AG09319 (cell line): ENCODE data around the gene ICAM3.
A peak's percentile ranks its signal among the peaks of the same experiment; 100 is the strongest.

ENCODE experiments used
- DNase-seq: peaks from one replicate; pipeline ENCODE4 v3.0.0-alpha.2; 2010; ENCODE audit warnings: low read depth; ENCODE audit errors: extremely low read depth
- TF ChIP-seq, protein P1 (sequence below): IDR thresholded peaks from 2 replicates; pipeline ENCODE4 v1.5.1; 2011; ENCODE audit warnings: low read depth, mild to moderate bottlenecking, inconsistent platforms, low read length, moderate library complexity

The ICAM3 gene

DNA sequence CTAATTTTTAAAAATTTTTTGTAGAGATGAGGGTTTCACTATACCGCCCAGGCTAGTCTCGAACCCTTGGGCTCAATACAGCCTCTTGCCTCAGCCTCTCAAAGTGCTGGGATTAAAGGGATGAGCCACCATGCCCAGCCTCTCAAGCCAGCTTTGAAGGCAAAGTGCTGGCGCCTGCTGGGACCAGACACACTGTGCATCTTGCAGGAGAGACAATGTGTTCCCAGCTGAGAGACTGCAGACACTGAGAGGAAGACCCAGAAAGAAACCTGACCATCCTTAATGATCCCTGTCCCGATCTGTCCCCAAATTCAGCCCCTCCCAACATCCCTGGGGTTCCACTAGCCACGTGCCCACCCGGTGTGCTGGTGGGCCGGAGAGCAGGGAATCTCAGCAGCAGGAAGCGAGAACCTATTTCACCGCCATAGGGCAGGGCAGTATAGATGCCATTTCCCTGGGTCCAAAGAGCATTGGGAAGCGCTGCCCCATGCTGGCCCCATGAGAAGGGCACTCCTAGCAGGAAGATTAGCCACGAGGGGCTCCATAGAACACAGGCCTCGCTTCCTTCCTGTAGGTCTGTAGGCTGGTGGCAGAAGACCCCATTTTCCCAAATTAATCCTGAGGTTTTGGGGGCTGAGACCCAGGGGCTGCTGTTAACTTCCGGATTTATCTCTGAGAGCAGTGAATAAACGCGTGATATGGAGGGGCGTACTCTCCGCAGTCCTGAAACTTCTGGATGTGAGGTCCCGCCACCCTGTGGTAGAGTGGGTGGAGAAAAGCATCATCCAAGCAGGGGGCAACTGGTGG is 7.1 kb downstream of the ICAM3 start:
- TF ChIP-seq, protein P1, sequence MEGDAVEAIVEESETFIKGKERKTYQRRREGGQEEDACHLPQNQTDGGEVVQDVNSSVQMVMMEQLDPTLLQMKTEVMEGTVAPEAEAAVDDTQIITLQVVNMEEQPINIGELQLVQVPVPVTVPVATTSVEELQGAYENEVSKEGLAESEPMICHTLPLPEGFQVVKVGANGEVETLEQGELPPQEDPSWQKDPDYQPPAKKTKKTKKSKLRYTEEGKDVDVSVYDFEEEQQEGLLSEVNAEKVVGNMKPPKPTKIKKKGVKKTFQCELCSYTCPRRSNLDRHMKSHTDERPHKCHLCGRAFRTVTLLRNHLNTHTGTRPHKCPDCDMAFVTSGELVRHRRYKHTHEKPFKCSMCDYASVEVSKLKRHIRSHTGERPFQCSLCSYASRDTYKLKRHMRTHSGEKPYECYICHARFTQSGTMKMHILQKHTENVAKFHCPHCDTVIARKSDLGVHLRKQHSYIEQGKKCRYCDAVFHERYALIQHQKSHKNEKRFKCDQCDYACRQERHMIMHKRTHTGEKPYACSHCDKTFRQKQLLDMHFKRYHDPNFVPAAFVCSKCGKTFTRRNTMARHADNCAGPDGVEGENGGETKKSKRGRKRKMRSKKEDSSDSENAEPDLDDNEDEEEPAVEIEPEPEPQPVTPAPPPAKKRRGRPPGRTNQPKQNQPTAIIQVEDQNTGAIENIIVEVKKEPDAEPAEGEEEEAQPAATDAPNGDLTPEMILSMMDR, result peak; percentile 12

DNA sequence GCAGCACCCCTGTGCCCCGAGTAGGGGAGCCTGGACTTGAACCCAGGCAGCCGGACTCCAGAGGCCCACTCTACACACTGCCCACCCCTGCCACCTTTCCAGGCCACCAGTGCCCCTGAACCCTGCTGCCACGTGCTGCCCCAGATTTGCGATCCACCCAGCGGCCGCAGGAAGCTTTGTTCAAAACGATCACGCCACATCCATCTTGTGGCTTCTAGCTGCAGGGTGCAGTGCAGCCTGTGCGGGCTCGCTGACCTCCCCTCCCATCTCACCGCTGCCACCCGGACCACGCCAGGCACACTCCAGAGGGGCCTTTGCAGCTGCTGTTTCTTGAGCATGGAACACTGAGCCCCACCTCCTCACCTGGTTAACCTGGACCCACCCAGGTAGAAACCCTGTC is 9.9 kb downstream of the ICAM3 start:
- no peak for DNase-seq
- TF ChIP-seq, protein P1, result no peak

More for the DNA sequence above, 7.1 kb downstream of the ICAM3 start:
- DNase-seq, result no peak

DNA sequence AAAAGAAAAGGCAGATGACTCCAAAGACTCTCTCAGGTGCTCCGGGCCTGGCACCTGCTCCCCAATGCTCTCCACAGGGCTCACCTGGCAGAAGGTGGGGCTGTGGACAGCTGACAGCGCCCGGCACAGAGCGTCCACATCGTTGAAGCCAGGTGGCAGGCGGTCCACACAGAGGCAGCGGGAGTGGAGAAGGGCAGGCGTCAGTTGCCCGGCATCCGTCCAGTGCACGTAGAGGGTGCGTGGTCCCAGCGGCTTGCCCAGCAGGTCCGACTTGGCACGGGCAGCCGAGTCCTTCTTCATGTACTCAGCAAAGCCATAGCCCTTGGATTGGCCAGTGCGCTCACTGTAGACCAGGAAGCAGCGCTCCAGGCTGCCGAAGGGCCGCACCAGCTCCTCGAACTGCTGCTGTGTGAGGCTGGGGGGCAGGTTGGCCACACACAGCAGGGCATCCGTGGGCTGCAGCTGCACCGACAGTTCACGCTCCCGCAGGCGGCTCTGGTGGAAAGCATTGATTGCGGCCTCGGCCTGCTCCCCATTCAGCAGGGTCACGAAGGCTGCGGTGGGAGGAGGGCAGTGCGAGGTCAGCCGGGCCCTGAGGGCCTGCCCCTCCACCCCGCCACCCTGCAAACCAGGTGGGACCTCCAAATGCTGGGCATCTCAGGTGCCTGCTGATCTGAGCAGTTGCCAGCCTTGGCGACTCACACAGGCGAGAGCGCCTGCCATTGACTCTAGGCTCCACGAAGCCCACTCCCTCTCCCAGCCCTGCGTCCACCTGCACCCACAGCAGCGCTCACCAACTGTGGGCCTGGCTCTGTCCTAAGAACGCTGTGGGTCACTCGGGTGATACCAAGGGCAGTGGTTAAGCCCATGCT is 10.6 kb downstream of the ICAM3 start:
- TF ChIP-seq, protein P1, result no peak
- no peak for DNase-seq

DNA sequence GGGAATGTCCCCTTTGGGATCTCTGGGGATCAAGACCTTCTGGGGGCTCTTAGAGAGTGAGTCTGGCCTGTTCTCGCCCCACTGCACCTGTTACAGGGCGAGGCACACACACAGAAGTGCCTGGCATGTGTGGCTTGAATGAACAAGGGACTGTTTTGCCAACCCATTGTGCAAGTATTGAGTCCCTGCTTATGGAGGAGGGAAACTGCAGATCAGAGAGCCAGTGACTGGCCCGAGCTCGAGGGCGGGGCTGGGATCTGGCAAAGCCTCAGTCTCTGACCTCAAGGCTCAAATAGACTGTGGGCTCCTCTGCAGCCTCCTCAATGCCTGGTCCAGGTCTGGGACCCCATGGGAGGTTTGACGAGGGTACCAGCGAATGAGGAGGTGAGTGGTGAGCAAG is 11.6 kb downstream of the ICAM3 start:
- TF ChIP-seq, protein P1, result no peak
- no peak for DNase-seq

DNA sequence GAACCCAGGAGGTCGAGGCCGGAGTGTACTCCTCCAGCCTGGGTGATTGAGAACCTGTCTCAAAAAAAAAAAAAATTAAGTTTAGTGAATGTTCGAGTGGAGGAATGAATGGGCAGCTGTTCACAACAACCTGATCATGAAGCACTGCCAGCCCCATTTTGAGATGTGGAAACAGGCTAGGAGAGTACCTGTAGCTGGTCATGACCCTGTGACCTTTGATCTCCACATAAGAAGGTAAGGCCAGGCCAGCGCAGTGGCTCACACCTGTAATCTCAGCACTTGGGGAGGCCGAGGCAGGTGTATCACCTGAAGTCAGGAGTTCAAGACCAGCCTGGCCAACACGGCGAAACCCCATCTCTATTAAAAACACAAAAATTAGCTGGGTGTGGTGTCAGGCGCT is 13.7 kb downstream of the ICAM3 start:
- TF ChIP-seq, protein P1, result no peak
- DNase-seq, result no peak

DNA sequence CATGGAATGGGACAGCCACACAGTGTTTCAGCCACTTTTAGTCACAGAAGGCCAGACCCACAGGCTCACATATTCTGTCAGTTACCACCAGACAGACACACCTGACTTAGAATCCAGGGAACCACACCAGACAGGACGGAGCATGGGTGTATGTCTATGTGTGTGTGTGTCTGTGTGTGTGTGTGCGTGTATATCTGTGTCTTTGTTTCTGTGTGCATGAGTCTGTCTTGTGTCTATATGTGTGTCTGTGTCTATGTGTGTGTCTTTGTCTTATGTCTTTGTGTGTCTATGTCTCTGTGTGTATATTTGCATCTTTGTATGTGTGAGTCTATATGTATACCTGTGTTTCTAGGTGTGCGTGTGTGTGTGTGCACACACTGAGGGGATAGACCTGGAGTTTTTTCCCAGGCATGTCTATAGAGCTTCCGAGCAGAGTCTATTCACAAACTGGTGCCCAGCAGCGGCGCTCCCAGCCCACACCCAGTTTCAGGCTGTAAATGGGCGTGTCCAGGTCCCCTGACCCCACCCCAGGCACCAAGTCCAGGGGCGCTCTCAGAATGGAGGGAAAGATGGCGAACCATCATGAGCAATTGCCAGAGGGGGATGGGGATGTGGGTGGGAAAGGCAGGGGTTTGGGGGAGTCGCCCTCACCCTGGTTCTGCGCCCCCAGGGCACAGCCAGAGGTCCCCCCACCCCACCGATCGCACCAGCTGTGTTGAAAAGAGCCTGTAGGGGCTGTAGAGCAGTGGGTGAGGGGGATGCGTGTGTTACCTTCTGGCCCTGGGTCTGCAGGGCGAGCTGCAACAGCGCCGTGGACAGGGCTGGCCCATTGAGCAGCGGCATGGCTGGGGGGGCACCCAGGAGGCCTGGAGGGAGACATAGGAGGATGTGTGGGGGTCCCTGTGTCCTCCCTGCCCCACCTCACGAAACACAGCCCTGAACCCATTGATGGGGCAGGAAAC is 17.3 kb downstream of the ICAM3 start:
- no peak for DNase-seq
- TF ChIP-seq, protein P1, result no peak
